NAMALWA (cell line): ENCODE results near the gene TNNT1.

Experiments used
- DNase-seq: peaks from one replicate; pipeline ENCODE4 v3.0.0-alpha.2; 2015; ENCODE audit warnings: low spot score

Gene TNNT1

GRCh38 chr19:55088543-55089341, 60.3 kb downstream of the TNNT1 start:
- peak; percentile 85 for DNase-seq

DNA sequence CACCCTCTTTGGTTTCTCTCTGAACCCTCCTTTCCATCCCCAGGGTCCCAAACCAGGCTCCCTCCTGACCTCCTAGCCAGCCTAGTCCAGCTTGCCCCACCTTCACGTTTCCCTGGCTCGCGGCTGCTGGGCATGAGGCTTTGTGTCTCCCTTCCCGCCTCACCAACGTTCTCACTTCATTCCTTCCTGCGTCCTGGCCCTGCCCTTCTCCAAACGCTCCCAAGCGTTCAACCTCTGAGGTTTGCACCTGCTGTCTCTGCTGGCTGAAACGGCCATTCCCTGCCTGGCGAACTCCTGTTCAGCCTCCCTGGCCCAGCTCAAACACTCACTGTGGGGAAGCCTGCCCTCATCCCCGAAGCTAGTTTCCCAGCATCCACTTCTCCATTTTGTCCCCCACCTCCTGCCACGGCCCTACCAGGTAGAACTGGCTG, 61.0 kb downstream of the TNNT1 start:
- no peak for DNase-seq

- no peak for DNase-seq
Measured at GRCh38 chr19:55087542-55087901, 61.5 kb downstream of the TNNT1 start.

DNA sequence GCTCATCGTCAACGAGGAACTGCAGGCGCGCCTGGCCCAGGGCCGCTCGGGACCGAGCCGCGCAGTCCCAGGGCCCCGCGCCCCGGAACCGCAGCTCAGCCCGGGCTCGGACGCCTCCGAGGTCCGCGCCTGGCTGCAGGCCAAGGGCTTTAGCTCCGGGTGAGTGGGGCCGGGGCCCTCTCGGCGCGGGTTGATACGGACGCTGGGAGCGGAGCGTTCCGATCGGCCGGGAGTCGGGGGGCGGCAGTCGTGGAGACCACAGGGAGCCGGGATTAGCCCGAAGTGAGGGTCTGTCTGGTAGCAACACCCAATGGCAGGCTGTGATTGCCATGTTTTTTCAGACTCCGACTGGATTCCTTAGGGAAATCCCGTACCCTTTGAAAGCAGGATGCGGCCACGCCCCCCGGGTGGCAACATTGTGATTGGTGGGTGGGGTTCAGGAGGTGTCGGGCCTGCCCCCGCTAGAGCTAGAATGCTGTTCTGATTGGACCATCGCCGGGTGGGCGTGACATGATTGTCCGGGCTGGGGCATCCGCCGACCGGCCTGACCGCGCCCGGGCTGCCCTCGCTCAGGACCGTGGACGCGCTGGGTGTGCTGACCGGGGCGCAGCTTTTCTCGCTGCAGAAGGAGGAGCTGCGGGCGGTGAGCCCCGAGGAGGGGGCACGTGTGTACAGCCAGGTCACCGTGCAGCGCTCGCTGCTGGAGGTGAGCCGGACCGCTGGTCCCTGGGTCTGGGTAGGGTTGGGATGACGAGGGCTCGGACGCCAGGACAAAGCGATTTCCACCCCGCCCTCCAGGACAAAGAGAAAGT, 62.1 kb downstream of the TNNT1 start:
- DNase-seq: no peak

GRCh38 chr19:55085923-55086715, 62.9 kb downstream of the TNNT1 start:
- no peak for DNase-seq

DNA sequence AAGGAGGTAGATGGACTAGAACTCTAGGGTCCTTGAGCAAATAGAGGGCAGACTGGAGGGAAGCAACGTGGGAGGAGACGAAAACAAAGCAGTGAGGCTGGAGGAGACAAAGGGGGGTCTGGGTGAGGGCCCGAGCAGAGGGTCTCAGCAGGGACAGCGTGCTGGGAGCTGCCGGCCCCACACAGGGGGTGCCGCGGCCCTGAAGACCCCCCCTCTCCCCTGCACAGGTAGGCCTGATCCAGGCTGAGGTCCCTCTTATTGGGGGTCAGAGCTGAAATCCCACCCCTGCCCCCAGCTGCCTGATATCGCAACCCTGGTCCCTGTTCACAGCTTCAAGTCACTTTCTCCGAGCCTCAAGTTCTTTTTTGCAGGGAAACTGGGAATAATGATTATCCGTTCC, 64.6 kb downstream of the TNNT1 start:
- DNase-seq: no peak

DNA sequence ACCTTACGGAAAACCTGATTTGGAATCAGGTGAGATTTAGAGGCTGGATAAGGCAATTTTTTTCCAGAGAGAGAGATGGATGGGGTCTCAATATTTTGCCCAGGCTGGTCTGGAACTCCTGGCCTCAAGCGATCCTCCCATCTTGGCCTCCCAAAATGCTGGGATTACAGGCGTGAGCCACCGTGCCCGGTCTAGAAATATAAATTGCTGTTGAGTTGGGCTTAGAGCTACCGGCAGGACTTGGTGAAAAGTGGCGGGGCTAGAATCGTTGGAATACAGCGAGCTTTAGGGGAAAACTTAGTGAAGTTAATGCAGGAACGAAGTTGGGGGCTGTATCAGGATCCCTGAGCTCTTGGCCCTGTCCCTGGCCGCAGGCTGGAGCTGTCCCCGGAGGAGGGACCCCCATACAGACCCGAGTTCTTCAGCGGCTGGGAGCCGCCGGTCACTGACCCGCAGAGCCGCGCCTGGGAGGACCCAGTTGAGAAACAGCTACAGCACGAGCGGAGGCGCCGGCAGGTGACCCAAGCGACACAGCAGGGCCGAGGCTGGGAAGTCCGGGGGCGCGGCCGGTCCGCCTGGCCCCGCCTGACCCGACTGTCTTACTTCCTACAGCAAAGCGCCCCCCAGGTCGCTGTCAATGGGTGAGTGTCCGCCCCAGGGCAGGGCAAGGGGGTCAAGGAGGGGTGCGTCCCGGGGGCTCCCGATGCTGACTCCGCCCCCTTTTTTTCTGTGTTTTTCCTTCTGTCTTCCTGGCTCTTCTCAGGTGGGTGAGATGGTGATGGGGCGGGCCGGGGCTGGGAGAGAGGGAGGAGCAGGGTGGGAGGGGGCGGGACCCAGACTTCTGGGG, 65.8 kb downstream of the TNNT1 start:
- DNase-seq: no peak
